HEK293 (cell line): ENCODE results near the gene BRD2.

Experiments used
- CTCF ChIA-PET: fragments of 350-600 bp; formaldehyde crosslinking; extraction: SDS; loops from one replicate; lab custom pipeline; 2021; ENCODE audit warnings: antibody characterized with exemption; lab: Yijun Ruan, JAX
- POLR2A ChIA-PET: fragments of 300-600 bp; formaldehyde crosslinking; extraction: SDS; loops from one replicate; lab custom pipeline; 2020; ENCODE audit warnings: antibody characterized with exemption, inconsistent platforms; lab: Yijun Ruan, JAX
- H3K27ac ChIP-seq: fragments of 200-500 bp; sonication (Bioruptor generic); 2 replicates; pipeline ENCODE4 v1.5.1; 2014; ENCODE audit warnings: low read depth, low read length, control low read depth, inconsistent platforms; ENCODE audit errors: extremely low read depth
- H3K36me3 ChIP-seq, 2 experiments: fragments of 200-500 bp in 1 of 2; sonication (Bioruptor generic) in 1 of 2; 1 replicate in 1 of 2; 2 replicates in 1 of 2; pipeline ENCODE4 v1.5.1; 2014 to 2017; ENCODE audit warnings: inconsistent platforms in 2 of 2, low read length in 2 of 2; ENCODE audit not compliant: control insufficient read depth in 2 of 2, insufficient read depth in 1 of 2
- H3K4me1 ChIP-seq: fragments of 200-500 bp; sonication (Bioruptor generic); 2 replicates; pipeline ENCODE4 v1.5.1; 2014; ENCODE audit warnings: mild to moderate bottlenecking, low read length, inconsistent platforms; ENCODE audit not compliant: control insufficient read depth, insufficient read depth
- H3K4me3 ChIP-seq: 2 replicates; pipeline ENCODE4 v1.5.1; 2011; ENCODE audit warnings: low read depth, mild to moderate bottlenecking, control low read depth, low read length, moderate library complexity
- H3K9me3 ChIP-seq: fragments of 200-500 bp; sonication (Bioruptor generic); 2 replicates; pipeline ENCODE4 v1.5.1; 2014; ENCODE audit warnings: low read depth, low read length, inconsistent platforms; ENCODE audit not compliant: control insufficient read depth, insufficient read depth
- GLI2 ChIP-seq: fragments of 450-650 bp; formaldehyde crosslinking; IDR thresholded peaks from 2 replicates; pipeline ENCODE4; 2017; ENCODE audit warnings: missing biosample characterization, missing genetic modification characterization, low read depth, borderline replicate concordance
- KLF1 ChIP-seq: fragments of 450-650 bp; formaldehyde crosslinking; IDR thresholded peaks from 2 replicates; pipeline ENCODE4 v1.5.1; 2016; ENCODE audit warnings: missing biosample characterization, missing genetic modification characterization
- SCRT1 ChIP-seq: fragments of 450-650 bp; formaldehyde crosslinking; IDR thresholded peaks from 2 replicates; pipeline ENCODE4 v1.5.1; 2016; ENCODE audit warnings: missing biosample characterization, missing genetic modification characterization, borderline replicate concordance
- ZBTB8A ChIP-seq: fragments of 450-650 bp; formaldehyde crosslinking; IDR thresholded peaks from 2 replicates; pipeline ENCODE4 v1.5.1; 2016; ENCODE audit warnings: missing biosample characterization, missing genetic modification characterization
- ZFP3 ChIP-seq: fragments of 450-650 bp; formaldehyde crosslinking; IDR thresholded peaks from 2 replicates; pipeline ENCODE4 v1.5.1; 2016; ENCODE audit warnings: low read depth, missing biosample characterization, missing genetic modification characterization
- ZNF114 ChIP-seq: fragments of 450-650 bp; formaldehyde crosslinking; IDR thresholded peaks from 2 replicates; pipeline ENCODE4 v1.5.0; 2017; ENCODE audit warnings: missing biosample characterization, missing genetic modification characterization
- ZNF174 ChIP-seq: fragments of 450-650 bp; formaldehyde crosslinking; IDR thresholded peaks from 2 replicates; pipeline ENCODE4 v1.5.0; 2017; ENCODE audit warnings: missing biosample characterization, mild to moderate bottlenecking, missing genetic modification characterization
- ZNF292 ChIP-seq: fragments of 450-650 bp; formaldehyde crosslinking; IDR thresholded peaks from 2 replicates; pipeline ENCODE4 v1.5.1; 2016; ENCODE audit warnings: low read depth, missing biosample characterization, missing genetic modification characterization, borderline replicate concordance
- ZNF354C ChIP-seq: fragments of 450-650 bp; formaldehyde crosslinking; IDR thresholded peaks from 2 replicates; pipeline ENCODE4 v1.5.1; 2016; ENCODE audit warnings: missing biosample characterization, missing genetic modification characterization, low read depth, borderline replicate concordance
- ZNF416 ChIP-seq: fragments of 450-650 bp; formaldehyde crosslinking; IDR thresholded peaks from 2 replicates; pipeline ENCODE4 v1.5.1; 2016; ENCODE audit warnings: missing biosample characterization, missing genetic modification characterization
- ZNF426 ChIP-seq: fragments of 450-650 bp; formaldehyde crosslinking; IDR thresholded peaks from 2 replicates; pipeline ENCODE4 v1.5.1; 2017; ENCODE audit warnings: missing biosample characterization, missing genetic modification characterization, mild to moderate bottlenecking, inconsistent platforms, moderate library complexity
- ZNF48 ChIP-seq: fragments of 450-650 bp; formaldehyde crosslinking; IDR thresholded peaks from 2 replicates; pipeline ENCODE4 v1.5.1; 2016; ENCODE audit warnings: missing biosample characterization, missing genetic modification characterization
- ZNF510 ChIP-seq: fragments of 450-650 bp; formaldehyde crosslinking; IDR thresholded peaks from 2 replicates; pipeline ENCODE4 v1.5.1; 2018; ENCODE audit warnings: mild to moderate bottlenecking, missing genetic modification characterization, missing biosample characterization; ENCODE audit not compliant: insufficient replicate concordance
- ZNF530 ChIP-seq: fragments of 450-650 bp; formaldehyde crosslinking; IDR thresholded peaks from 2 replicates; pipeline ENCODE4 v1.5.1; 2016; ENCODE audit warnings: low read depth, missing biosample characterization, missing genetic modification characterization
- ZNF610 ChIP-seq: fragments of 450-650 bp; formaldehyde crosslinking; IDR thresholded peaks from 2 replicates; pipeline ENCODE4 v1.5.1; 2016; ENCODE audit warnings: missing biosample characterization, missing genetic modification characterization, borderline replicate concordance
- ZNF658 ChIP-seq: fragments of 450-650 bp; formaldehyde crosslinking; IDR thresholded peaks from 2 replicates; pipeline ENCODE4; 2016; ENCODE audit warnings: missing biosample characterization, missing genetic modification characterization
- ZNF792 ChIP-seq: fragments of 450-650 bp; formaldehyde crosslinking; IDR thresholded peaks from 2 replicates; pipeline ENCODE4 v1.5.1; 2016; ENCODE audit warnings: missing biosample characterization, missing genetic modification characterization
- ZNF843 ChIP-seq: fragments of 450-650 bp; formaldehyde crosslinking; IDR thresholded peaks from 2 replicates; pipeline ENCODE4 v1.5.1; 2016; ENCODE audit warnings: missing biosample characterization, missing genetic modification characterization
- TF ChIP-seq, protein P1 (sequence below): fragments of 450-650 bp; formaldehyde crosslinking; IDR thresholded peaks from 2 replicates; pipeline ENCODE4 v1.5.1; 2017; ENCODE audit warnings: missing biosample characterization, missing genetic modification characterization
- TF ChIP-seq, protein P2 (sequence below): fragments of 450-650 bp; formaldehyde crosslinking; IDR thresholded peaks from 2 replicates; pipeline ENCODE4 v1.5.1; 2016; ENCODE audit warnings: missing biosample characterization, missing genetic modification characterization
- TF ChIP-seq, protein P3 (sequence below): fragments of 450-650 bp; formaldehyde crosslinking; IDR thresholded peaks from 2 replicates; pipeline ENCODE4 v1.5.1; 2017; ENCODE audit warnings: missing biosample characterization, missing genetic modification characterization
- TF ChIP-seq, protein P4 (sequence below): fragments of 450-650 bp; IDR thresholded peaks from 2 replicates; pipeline ENCODE4 v1.5.1; 2018; ENCODE audit warnings: missing biosample characterization, missing genetic modification characterization
- TF ChIP-seq, protein P5 (sequence below): fragments of 450-650 bp; formaldehyde crosslinking; IDR thresholded peaks from 2 replicates; pipeline ENCODE4 v1.5.1; 2016; ENCODE audit warnings: missing biosample characterization, missing genetic modification characterization
- TF ChIP-seq, protein P6 (sequence below): fragments of 450-650 bp; formaldehyde crosslinking; IDR thresholded peaks from 2 replicates; pipeline ENCODE4 v1.5.1; 2016; ENCODE audit warnings: missing biosample characterization, missing genetic modification characterization

The BRD2 gene

DNA sequence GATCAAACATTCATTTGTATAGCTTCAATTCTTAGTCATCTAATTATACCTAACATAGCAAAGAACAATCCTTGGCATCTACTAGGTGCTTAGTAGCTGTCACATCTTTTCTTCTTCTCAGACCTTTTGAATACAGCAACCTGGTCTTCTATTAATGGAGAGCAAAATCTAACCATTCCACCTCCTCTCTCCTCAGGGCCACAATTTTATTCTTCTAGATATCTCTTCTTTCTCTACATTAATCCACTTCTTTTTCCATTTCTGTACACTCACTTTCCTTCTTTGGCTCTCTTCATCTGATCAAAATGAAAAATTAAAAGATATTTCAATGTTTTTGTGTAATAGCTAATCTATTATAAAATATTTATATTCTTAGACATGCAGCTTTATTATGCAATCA lies 50.0 kb downstream of the BRD2 start:
- no peaks in the 10 kb centered on the region for H3K9me3 ChIP-seq
- ChIA-PET POLR2A (interaction anchor here (1.4 kb wide), 1 partner anchor 56 kb away, joined by 3 read pairs; no protein-coding TSS in a partner anchor), CTCF (interaction anchor here (0.6 to 6.5 kb wide), 8 partner anchors 18 to 230 kb away, joined by 3 to 59 read pairs (median 4); no protein-coding TSS in a partner anchor)
- H3K4me3 ChIP-seq, result no peak overlapping the region
- no peaks in the 10 kb centered on the region for H3K4me1 ChIP-seq
- TF ChIP-seq, protein P1, sequence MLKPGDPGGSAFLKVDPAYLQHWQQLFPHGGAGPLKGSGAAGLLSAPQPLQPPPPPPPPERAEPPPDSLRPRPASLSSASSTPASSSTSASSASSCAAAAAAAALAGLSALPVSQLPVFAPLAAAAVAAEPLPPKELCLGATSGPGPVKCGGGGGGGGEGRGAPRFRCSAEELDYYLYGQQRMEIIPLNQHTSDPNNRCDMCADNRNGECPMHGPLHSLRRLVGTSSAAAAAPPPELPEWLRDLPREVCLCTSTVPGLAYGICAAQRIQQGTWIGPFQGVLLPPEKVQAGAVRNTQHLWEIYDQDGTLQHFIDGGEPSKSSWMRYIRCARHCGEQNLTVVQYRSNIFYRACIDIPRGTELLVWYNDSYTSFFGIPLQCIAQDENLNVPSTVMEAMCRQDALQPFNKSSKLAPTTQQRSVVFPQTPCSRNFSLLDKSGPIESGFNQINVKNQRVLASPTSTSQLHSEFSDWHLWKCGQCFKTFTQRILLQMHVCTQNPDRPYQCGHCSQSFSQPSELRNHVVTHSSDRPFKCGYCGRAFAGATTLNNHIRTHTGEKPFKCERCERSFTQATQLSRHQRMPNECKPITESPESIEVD (tag by site-specific recombination), result no peak
- TF ChIP-seq ZNF114 (tag by site-specific recombination) (no peak), ZNF510 (tag by site-specific recombination) (no peak), SCRT1 (tag by site-specific recombination) (no peak), GLI2 (tag by site-specific recombination) (no peak), KLF1 (tag by site-specific recombination) (no peak), ZNF792 (no peak), ZNF843 (tag by site-specific recombination) (no peak), ZNF610 (tag by site-specific recombination) (no peak), ZNF530 (no peak), ZFP3 (no peak), ZNF48 (tag by site-specific recombination) (no peak), ZNF426 (no peak), ZNF416 (no peak)
- TF ChIP-seq, protein P2, sequence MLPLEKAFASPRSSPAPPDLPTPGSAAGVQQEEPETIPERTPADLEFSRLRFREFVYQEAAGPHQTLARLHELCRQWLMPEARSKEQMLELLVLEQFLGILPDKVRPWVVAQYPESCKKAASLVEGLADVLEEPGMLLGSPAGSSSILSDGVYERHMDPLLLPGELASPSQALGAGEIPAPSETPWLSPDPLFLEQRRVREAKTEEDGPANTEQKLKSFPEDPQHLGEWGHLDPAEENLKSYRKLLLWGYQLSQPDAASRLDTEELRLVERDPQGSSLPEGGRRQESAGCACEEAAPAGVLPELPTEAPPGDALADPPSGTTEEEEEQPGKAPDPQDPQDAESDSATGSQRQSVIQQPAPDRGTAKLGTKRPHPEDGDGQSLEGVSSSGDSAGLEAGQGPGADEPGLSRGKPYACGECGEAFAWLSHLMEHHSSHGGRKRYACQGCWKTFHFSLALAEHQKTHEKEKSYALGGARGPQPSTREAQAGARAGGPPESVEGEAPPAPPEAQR (tag by site-specific recombination), result no peak
- TF ChIP-seq, protein P3, sequence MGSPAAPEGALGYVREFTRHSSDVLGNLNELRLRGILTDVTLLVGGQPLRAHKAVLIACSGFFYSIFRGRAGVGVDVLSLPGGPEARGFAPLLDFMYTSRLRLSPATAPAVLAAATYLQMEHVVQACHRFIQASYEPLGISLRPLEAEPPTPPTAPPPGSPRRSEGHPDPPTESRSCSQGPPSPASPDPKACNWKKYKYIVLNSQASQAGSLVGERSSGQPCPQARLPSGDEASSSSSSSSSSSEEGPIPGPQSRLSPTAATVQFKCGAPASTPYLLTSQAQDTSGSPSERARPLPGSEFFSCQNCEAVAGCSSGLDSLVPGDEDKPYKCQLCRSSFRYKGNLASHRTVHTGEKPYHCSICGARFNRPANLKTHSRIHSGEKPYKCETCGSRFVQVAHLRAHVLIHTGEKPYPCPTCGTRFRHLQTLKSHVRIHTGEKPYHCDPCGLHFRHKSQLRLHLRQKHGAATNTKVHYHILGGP (tag by site-specific recombination), result no peak
- TF ChIP-seq, protein P4, sequence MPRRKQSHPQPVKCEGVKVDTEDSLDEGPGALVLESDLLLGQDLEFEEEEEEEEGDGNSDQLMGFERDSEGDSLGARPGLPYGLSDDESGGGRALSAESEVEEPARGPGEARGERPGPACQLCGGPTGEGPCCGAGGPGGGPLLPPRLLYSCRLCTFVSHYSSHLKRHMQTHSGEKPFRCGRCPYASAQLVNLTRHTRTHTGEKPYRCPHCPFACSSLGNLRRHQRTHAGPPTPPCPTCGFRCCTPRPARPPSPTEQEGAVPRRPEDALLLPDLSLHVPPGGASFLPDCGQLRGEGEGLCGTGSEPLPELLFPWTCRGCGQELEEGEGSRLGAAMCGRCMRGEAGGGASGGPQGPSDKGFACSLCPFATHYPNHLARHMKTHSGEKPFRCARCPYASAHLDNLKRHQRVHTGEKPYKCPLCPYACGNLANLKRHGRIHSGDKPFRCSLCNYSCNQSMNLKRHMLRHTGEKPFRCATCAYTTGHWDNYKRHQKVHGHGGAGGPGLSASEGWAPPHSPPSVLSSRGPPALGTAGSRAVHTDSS (tag by site-specific recombination), result no peak
- TF ChIP-seq, protein P5, sequence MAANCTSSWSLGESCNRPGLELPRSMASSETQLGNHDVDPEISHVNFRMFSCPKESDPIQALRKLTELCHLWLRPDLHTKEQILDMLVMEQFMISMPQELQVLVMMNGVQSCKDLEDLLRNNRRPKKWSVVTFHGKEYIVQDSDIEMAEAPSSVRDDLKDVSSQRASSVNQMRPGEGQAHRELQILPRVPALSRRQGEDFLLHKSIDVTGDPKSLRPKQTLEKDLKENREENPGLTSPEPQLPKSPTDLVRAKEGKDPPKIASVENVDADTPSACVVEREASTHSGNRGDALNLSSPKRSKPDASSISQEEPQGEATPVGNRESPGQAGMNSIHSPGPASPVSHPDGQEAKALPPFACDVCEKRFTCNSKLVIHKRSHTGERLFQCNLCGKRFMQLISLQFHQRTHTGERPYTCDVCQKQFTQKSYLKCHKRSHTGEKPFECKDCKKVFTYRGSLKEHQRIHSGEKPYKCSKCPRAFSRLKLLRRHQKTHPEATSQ (tag by site-specific recombination), result no peak
- no peak overlapping the region for H3K27ac ChIP-seq
- H3K36me3 ChIP-seq, result no peaks in the 10 kb centered on the region

DNA sequence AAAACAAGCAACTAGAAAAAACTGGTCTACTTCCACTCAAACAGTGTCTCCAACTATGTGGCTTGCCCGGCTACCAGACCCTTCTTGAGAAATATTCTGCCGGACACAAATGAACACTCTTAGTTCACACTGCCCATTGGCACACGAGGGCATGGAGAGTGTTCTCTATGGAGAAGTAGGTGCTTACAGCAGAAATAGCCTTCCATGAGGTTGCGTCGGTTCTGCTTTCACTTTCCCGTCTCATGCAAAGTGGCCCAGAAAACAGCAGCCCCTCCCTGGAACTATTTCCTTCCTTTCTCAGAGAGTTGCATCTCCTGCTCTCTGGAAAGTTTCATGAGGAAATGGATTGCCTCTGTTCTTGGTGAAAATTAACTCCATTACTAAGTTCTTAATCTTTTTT lies 50.5 kb downstream of the BRD2 start:
- CTCF ChIA-PET, result interaction anchor here (0.9 to 3.4 kb wide), 5 partner anchors 30 to 230 kb away, joined by 3 to 35 read pairs (median 4); no protein-coding TSS in a partner anchor
- H3K4me3 ChIP-seq, result no peak overlapping the region
- no peaks in the 10 kb centered on the region for H3K9me3 ChIP-seq
- H3K36me3 ChIP-seq, result no peaks in the 10 kb centered on the region
- POLR2A ChIA-PET, result interaction anchor here (1.4 kb wide), 1 partner anchor 55 kb away, joined by 3 read pairs; no protein-coding TSS in a partner anchor
- no peak overlapping the region for H3K27ac ChIP-seq
- no peaks in the 10 kb centered on the region for H3K4me1 ChIP-seq
- TF ChIP-seq ZNF174 (no peak), ZNF292 (tag by site-specific recombination) (no peak), ZBTB8A (no peak), ZNF658 (tag by site-specific recombination) (no peak), ZNF354C (tag by site-specific recombination) (no peak)
- TF ChIP-seq, protein P6, sequence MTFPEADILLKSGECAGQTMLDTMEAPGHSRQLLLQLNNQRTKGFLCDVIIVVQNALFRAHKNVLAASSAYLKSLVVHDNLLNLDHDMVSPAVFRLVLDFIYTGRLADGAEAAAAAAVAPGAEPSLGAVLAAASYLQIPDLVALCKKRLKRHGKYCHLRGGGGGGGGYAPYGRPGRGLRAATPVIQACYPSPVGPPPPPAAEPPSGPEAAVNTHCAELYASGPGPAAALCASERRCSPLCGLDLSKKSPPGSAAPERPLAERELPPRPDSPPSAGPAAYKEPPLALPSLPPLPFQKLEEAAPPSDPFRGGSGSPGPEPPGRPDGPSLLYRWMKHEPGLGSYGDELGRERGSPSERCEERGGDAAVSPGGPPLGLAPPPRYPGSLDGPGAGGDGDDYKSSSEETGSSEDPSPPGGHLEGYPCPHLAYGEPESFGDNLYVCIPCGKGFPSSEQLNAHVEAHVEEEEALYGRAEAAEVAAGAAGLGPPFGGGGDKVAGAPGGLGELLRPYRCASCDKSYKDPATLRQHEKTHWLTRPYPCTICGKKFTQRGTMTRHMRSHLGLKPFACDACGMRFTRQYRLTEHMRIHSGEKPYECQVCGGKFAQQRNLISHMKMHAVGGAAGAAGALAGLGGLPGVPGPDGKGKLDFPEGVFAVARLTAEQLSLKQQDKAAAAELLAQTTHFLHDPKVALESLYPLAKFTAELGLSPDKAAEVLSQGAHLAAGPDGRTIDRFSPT (tag by site-specific recombination), result no peak
